HT1080 (cell line): ENCODE results near the gene MCUB. TPM values are rescaled to one million over a fixed set of nuclear protein-coding genes. Genes with fewer than 3 reads are reported as not detected.

ENCODE experiments used
- DNase-seq: peaks from one replicate; pipeline ENCODE4 v3.0.0-alpha.2; 2015; ENCODE audit warnings: low read depth
- small RNA-seq: library from RNA; depleted of rRNA; stranded (forward); fragments of <200 nt; gene quantifications from one replicate; pipeline ENCODE3, GENCODE V24; 2014
- total RNA-seq: library from RNA; depleted of rRNA; stranded (reverse); fragments of >200 nt; shearing (Covaris generic); gene quantifications from 2 replicates; pipeline ENCODE4 v1.2.3, GENCODE V29; 2014; rRNA removed

Gene MCUB
- total RNA-seq, 1 experiment from 2014 or later, result 92.6 TPM

DNA sequence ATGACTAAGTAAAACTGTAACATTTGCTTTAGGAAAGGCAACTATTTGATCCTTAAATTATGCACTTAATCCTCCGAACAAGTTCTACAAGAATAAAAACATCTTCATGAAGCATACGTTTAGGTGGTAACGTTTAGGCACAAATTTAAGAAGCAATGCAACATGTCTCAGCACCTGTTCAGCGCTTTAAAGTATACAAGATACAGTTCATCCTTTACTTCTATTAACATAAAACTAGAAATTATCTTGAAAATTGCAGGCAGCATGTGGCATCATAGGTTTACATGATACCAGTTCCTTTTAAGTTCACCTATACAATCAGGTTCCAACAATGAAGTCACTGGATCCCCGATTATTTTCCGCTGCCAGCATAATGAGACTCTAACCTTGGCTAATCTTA lies 168.3 kb downstream of the MCUB start:
- DNase-seq, result no peak

DNA sequence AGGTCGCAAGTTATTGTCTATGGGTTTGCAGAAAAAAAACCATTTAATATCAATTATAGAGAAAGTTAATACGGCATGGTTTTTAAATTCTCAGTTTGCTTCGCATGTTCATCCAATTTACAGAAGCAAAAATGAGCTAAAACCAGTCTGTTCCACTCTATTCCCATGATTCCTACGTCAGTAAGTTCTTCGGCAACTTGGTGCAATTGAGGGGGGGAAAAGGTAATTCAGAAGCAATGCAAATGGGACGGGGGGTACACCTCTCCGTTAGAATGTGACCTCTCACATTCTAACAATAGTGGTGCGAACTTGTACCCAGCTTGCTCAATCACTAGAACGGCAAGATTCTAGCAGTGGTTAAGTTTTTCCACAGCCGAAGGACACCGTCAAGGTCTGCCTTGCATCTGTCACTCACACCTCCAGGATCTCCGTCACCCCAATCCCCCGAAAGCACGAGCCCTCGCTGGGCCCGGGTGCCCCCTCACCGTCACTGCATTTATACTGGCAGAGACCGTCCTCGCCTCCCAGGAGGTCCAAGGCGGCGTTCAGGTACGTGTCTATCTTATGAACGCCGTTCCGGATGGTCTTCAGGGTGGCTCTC lies 169.2 kb downstream of the MCUB start:
- DNase-seq, result no peak

DNA sequence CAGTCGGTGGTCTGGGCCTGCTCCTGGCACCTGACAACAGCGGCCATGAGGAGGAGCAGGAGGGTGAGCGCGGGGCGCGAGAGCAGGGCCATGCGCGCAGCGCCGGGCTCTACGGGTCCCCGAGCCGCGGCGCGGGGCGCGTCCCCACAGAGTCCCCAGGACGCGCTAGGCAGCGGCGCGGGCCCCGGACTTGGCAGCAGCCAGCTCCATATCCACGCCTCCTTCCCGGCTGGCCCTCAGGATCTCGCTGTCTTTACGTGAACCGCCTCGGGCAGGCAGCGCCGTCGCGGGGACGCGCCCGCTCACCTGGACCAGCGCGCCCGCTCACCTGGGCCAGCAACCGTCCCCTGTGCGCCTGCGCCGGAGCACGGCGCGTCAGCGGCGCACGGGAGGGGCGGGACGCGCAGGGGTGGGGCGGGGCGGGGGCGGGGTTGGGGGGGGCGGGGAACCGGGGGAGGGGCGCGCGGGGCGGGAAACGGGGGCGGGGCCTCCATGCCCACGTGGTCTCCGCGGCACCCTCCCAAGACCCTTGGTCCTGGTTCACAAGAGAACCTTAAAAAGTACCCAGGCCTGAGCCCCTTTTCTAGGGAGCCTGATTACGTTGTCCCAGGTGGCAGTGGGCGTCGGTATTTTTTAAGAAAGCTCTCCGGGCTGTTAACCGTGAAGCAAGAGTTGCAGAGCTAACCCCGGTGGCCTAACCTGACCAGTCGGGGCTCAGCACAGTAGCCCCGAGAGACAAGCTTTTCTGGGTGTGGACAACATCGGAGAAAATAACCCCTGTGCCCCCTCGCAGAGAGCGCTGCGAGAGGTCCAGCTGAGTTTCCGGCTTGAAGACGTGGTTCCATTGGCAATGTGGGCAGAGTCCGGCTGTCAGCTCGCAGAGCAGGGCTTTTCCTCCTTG lies 169.9 kb downstream of the MCUB start, which contains the start of gene PLA2G12A:
Gene PLA2G12A, minus strand, starts transcription at position 353 of the 901 bp plus-strand sequence. Its CDS starts 261 bp downstream, at position 92.
- peak; percentile 58 for DNase-seq

DNA sequence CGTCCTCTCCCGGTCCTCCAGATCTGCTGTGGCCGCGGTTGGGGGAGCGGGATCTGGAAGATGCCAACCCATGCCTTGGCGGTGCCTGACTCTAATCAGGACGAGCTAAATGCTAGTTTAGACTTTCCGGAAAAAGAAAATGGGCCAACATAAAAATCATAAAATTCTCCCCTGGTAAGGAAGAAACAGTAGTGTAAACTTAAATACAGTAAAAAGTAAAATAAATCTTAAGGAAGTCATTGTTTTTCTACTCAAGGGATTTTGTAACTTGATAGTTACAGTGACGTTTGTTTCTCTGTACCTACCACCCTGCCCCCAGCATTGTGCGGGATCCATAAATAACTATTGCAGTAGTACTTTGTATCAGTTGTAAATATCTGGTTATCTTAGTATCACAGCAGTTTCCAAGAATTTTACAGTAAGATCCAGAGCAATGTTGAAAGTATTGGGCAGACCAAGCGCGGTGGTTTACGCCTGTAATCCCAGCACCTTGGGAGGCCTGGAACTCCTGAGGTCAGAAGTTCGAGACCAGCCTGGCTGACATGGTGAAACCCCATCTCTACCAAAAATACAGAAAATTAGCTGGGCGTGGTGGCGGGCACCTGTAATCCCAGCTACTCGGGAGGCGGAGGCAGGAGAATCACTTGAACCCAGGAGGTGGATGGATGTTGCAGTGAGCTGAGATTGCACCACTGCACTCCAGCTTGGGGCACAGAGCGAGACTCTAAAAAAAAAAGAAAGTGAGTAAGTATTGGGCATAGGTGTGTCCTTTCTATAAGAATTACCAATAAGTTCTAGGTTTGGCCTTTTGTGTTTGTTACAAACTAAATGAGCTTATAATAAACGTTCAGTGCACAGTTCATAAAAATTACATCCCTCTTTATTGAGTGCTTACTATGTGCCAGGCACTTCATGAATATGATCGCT lies 170.8 kb downstream of the MCUB start:
- DNase-seq, result no peak

DNA sequence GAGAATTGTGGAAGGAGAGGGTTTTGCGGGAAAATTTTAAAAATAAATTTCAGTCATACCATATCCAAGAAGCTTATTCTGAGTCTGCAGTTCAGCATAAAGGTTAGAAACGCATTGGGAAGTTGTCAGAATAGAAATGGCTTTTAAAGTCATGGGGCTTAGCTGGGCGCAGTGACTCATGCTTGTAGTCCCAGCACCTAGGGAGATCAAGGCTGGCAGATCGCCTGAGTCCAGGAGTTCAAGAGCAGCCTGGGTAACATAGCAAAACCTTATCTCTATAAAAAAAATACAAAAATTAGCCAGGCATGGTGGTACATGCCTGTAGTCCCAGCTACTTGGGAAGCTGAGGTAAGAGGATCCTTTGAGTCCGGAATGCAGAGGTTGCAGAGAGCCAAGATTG lies 173.7 kb downstream of the MCUB start:
- DNase-seq, result no peak

DNA sequence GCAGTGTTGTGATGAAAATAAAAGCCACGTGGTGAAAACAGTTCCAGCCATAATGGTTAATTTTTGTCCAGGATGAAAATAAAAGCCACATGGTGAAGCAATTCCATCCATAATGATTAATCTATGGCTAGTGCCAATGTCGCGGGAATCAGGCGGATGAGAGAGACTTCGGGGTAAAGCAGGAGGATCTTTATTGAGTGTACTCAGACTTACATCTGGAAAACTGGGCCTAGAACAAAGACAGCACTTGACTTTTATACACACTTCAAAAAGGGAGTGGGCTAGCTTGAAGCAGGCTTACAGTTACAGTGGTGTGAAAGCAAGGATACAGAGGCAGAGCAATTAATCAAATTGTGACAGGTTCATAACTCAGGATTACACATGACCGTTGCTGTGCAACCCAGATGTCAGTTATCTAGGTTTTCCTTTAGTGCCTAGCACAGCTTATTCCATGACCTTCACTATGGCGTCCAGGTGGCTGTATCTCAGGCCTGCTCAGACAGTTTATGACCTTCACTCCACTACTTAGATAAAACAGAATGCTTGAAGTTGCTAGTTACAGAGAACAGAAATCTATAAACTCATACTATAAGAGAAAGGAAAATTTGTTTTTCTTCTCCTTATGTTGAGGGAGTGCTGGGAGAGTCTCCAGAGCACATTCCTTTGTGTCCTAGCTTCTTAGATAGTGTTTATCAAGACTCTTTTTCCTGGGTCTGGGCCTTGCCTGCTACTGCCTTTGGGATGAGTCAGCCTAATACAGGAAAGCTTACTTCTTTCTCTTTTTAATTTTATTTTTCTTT lies 175.7 kb downstream of the MCUB start:
- DNase-seq, result no peak

Small RNA genes within 50 kb of the gene (small RNA-seq; reads per million reads assigned to genes)
- not detected for gene HIGD1AP14

Other genes starting within 250 kb of the MCUB start
- 10.9 and 23.1 TPM in 2 replicates for gene SEC24B, start 126.4 kb upstream of the MCUB start, total RNA-seq
- 26.2 and 31.1 TPM in 2 replicates for gene CASP6, start 143.2 kb downstream of the MCUB start, total RNA-seq
- 34.7 and 50.5 TPM in 2 replicates for gene PLA2G12A, start 169.8 kb downstream of the MCUB start, total RNA-seq
- gene CFI, start 241.8 kb downstream of the MCUB start, total RNA-seq, result 0.08 TPM in 1 of 2 replicates, not detected in the other